Fibroblast of villous mesenchyme (primary cell): ENCODE data around the gene PAX8. TPM values are rescaled to one million over a fixed set of nuclear protein-coding genes. Genes with fewer than 3 reads are reported as not detected.

Experiments used
- DNase-seq: peaks from one replicate; pipeline ENCODE4 v3.0.0-alpha.2; 2010; ENCODE audit warnings: low read depth
- H3K4me3 ChIP-seq: 2 replicates; pipeline ENCODE4 v1.5.1; 2011; ENCODE audit warnings: low read depth, mild to moderate bottlenecking, low read length
- CTCF ChIP-seq: IDR thresholded peaks from 2 replicates; pipeline ENCODE4 v1.5.1; 2012; ENCODE audit warnings: low read depth, mild to moderate bottlenecking, low read length; ENCODE audit not compliant: insufficient read depth
- total RNA-seq: library from RNA; depleted of rRNA; stranded (reverse); fragments of >200 nt; gene quantifications from 2 replicates; pipeline ENCODE4 v1.2.3, GENCODE V29; 2012

Gene PAX8
- total RNA-seq, 1 donor, result 1.3 TPM

GRCh38 chr2:113220970-113221708 is 57.6 kb downstream of the PAX8 start:
- TF ChIP-seq CTCF, result no peak
- DNase-seq, result no peak
- no peak overlapping the region for H3K4me3 ChIP-seq

- peak; percentile 48 for DNase-seq
- TF ChIP-seq CTCF, result no peak
- H3K4me3 ChIP-seq, result no peak overlapping the region
Measured at GRCh38 chr2:113219889-113220641, 58.7 kb downstream of the PAX8 start.

DNA sequence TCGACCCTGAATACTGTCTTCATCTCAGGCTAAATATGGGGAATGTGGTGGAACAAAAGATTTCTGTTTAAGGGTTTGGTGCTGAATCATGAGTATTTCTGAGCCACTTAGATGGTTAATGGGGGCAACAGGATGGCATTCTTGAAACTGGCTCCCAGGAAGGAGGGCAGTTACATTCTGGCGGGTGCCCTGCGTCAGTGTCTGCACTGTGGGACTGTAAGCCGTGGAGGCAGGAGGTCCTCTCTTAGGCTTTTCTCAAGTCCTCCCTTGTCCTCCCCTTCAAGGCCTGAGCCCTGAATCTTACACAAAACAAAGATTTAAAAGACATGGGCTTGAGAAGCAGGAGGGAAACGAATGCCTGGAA is 59.2 kb downstream of the PAX8 start:
- H3K4me3 ChIP-seq, result no peak overlapping the region

GRCh38 chr2:113219092-113219441 is 59.7 kb downstream of the PAX8 start:
- H3K4me3 ChIP-seq, result no peak overlapping the region
- no peak for TF ChIP-seq CTCF
- no peak for DNase-seq

More for the DNA sequence above, 59.2 kb downstream of the PAX8 start:
- no peak for TF ChIP-seq CTCF
- no peak for DNase-seq

DNA sequence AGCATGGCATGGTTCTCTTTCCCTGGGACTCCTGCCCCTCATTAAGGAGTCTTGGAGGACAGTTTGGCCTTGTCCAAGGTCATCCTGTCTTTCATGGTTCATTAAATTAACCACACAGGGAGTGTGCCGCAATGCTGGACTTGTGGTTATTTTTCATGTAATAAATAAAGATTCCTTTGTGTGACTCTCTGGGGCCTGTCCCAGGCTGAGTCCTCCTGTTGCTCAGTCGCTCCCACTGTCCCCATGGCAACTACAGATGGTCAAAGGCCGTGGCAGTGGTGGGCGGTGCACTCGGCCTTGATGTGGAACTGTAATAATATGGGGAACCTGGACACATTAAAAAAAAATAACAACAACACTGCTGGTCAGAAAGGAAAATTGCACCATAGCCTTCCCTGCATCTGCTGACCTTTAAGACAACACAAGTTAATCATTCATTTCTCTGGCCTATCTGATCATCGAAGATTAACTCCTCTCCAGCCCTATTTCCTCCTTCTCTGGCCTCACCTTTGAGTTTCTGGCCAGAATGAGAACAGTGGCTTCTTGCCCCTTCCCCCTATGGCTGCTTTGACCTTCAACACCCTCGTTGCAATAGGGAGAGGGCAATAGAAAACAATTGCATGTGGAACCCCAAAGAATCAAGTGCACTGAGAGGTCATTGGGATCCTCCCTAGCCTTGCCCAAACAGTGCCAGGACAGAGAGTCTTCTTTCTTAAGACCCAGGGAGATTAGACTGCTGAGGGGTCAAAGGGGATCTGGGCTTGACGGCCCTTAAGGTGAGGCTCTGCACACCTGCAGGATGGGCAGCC is 60.2 kb downstream of the PAX8 start:
- no peak overlapping the region for H3K4me3 ChIP-seq
- no peak for TF ChIP-seq CTCF
- peak; percentile 86 for DNase-seq

GRCh38 chr2:113217455-113218282 is 61.1 kb downstream of the PAX8 start:
- TF ChIP-seq CTCF, result no peak
- DNase-seq, result no peak
- H3K4me3 ChIP-seq, result no peak overlapping the region
